Neural progenitor cell (in vitro differentiated cells): ENCODE data around the gene DIS3L. TPM values are rescaled to one million over a fixed set of nuclear protein-coding genes. Genes with fewer than 3 reads are reported as not detected.

ENCODE experiments used
- DNase-seq: peaks from one replicate; pipeline ENCODE4 v3.0.0-alpha.2; 2016; ENCODE audit warnings: low spot score
- H2AFZ ChIP-seq: fragments of 200-600 bp; sonication (generic); replicated peaks from 2 replicates; pipeline ENCODE4 v1.6.1; 2016; ENCODE audit warnings: antibody characterized with exemption
- H3F3A ChIP-seq: fragments of 200-600 bp; sonication (generic); 2 replicates; pipeline ENCODE4 v1.6.1; 2016; ENCODE audit warnings: antibody characterized with exemption, low read depth
- H3K27ac ChIP-seq: fragments of 200-600 bp; sonication (generic); 2 replicates; pipeline ENCODE4 v1.5.1; 2016; ENCODE audit warnings: mild to moderate bottlenecking
- H3K27me3 ChIP-seq: fragments of 200-600 bp; sonication (generic); 2 replicates; pipeline ENCODE4 v1.6.1; 2016; ENCODE audit warnings: mild to moderate bottlenecking, moderate library complexity
- H3K36me3 ChIP-seq: fragments of 200-600 bp; sonication (generic); 2 replicates; pipeline ENCODE4 v1.5.1; 2016
- H3K4me1 ChIP-seq: fragments of 200-600 bp; sonication (generic); 2 replicates; pipeline ENCODE4 v1.6.1; 2016; ENCODE audit warnings: mixed run types
- H3K4me2 ChIP-seq: fragments of 200-600 bp; sonication (generic); 2 replicates; pipeline ENCODE4 v1.6.1; 2016
- H3K4me3 ChIP-seq: fragments of 200-600 bp; sonication (generic); 2 replicates; pipeline ENCODE4 v1.5.1; 2016
- H3K79me2 ChIP-seq: fragments of 200-600 bp; sonication (generic); 2 replicates; pipeline ENCODE4 v1.6.1; 2016; ENCODE audit warnings: low read depth
- H3K9ac ChIP-seq: fragments of 200-600 bp; sonication (generic); 2 replicates; pipeline ENCODE4 v1.6.1; 2016
- H3K9me3 ChIP-seq: fragments of 200-600 bp; sonication (generic); 2 replicates; pipeline ENCODE4 v1.5.1; 2016; ENCODE audit warnings: low read depth
- H4K20me1 ChIP-seq: fragments of 200-600 bp; sonication (generic); 2 replicates; pipeline ENCODE4 v1.6.1; 2016; ENCODE audit warnings: low read depth
- H3K27ac Mint-ChIP-seq: 3 replicates; pipeline ENCODE4 v1.8.0; 2021; ENCODE audit warnings: mixed read lengths
- H3K27me3 Mint-ChIP-seq: 2 replicates; pipeline ENCODE4 v1.8.0; 2022; ENCODE audit warnings: low read depth, mild to moderate bottlenecking, inconsistent platforms, moderate library complexity, mixed read lengths; ENCODE audit not compliant: insufficient read depth
- H3K36me3 Mint-ChIP-seq: 3 replicates; pipeline ENCODE4 v1.8.0; 2021; ENCODE audit warnings: mixed read lengths
- H3K4me1 Mint-ChIP-seq: 3 replicates; pipeline ENCODE4 v1.8.0; 2021; ENCODE audit warnings: mixed read lengths
- H3K4me3 Mint-ChIP-seq: 3 replicates; pipeline ENCODE4 v1.8.0; 2021; ENCODE audit warnings: mild to moderate bottlenecking, moderate library complexity, mixed read lengths
- H3K9me3 Mint-ChIP-seq: 3 replicates; pipeline ENCODE4 v1.8.0; 2020; ENCODE audit warnings: mixed read lengths
- EZH2 ChIP-seq: fragments of 200-600 bp; sonication (generic); IDR thresholded peaks from 2 replicates; pipeline ENCODE4 v1.6.1; 2017; ENCODE audit warnings: antibody characterized with exemption, mild to moderate bottlenecking, moderate library complexity
- EZH2phosphoT487 ChIP-seq: fragments of 200-600 bp; sonication (generic); IDR thresholded peaks from 2 replicates; pipeline ENCODE4 v1.6.1; 2017; ENCODE audit warnings: antibody characterized with exemption
- total RNA-seq: library from RNA; depleted of rRNA; stranded (reverse); fragments of >200 nt; gene quantifications from 2 replicates; pipeline ENCODE4 v1.2.3, GENCODE V29; 2015; ENCODE audit warnings: low replicate concordance
- TF ChIP-seq, protein P1 (sequence below): fragments of 200-600 bp; sonication (generic); IDR thresholded peaks from 2 replicates; pipeline ENCODE4 v1.5.1; 2017; ENCODE audit warnings: antibody characterized with exemption, mild to moderate bottlenecking

DIS3L gene
- total RNA-seq, 1 donor from 2014 or later: 53.8 TPM

- Mint-ChIP-seq H3K36me3 (no peaks in the 10 kb centered on the region), H3K9me3 (no peaks in the 10 kb centered on the region), H3K27me3 (peaks cover 20% of the 10 kb centered on the region), H3K4me1 (peaks cover 19% of the 10 kb centered on the region), H3K4me3 (no peak overlapping the region), H3K27ac (no peak overlapping the region)
- H3K4me1 ChIP-seq: peaks cover 3% of the 10 kb centered on the region
- H2AFZ ChIP-seq: peak overlapping the region; percentile 52
- H3K79me2 ChIP-seq: no peaks in the 10 kb centered on the region
- H3K4me3 ChIP-seq: no peak overlapping the region
- no peak overlapping the region for H3K27ac ChIP-seq
- peak; percentile 38 for DNase-seq
- no peak overlapping the region for H3K9ac ChIP-seq
- H4K20me1 ChIP-seq: no peaks in the 10 kb centered on the region
- no peaks in the 10 kb centered on the region for H3F3A ChIP-seq
- no peak overlapping the region for H3K4me2 ChIP-seq
- no peaks in the 10 kb centered on the region for H3K36me3 ChIP-seq
- H3K27me3 ChIP-seq: no peaks in the 10 kb centered on the region
- no peaks in the 10 kb centered on the region for H3K9me3 ChIP-seq
- TF ChIP-seq EZH2 (no peak), EZH2phosphoT487 (no peak)
- TF ChIP-seq, protein P1, sequence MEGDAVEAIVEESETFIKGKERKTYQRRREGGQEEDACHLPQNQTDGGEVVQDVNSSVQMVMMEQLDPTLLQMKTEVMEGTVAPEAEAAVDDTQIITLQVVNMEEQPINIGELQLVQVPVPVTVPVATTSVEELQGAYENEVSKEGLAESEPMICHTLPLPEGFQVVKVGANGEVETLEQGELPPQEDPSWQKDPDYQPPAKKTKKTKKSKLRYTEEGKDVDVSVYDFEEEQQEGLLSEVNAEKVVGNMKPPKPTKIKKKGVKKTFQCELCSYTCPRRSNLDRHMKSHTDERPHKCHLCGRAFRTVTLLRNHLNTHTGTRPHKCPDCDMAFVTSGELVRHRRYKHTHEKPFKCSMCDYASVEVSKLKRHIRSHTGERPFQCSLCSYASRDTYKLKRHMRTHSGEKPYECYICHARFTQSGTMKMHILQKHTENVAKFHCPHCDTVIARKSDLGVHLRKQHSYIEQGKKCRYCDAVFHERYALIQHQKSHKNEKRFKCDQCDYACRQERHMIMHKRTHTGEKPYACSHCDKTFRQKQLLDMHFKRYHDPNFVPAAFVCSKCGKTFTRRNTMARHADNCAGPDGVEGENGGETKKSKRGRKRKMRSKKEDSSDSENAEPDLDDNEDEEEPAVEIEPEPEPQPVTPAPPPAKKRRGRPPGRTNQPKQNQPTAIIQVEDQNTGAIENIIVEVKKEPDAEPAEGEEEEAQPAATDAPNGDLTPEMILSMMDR: no peak
Measured at GRCh38 chr15:66269326-66270090, 23.9 kb upstream of the DIS3L start.

- Histone ChIP-seq H3K9me3 (no peaks in the 10 kb centered on the region), H3K27ac (no peak overlapping the region), H3K4me1 (peaks cover 3% of the 10 kb centered on the region), H3K4me2 (no peak overlapping the region), H3K27me3 (no peaks in the 10 kb centered on the region), H3K4me3 (no peak overlapping the region), H3F3A (no peaks in the 10 kb centered on the region), H3K79me2 (no peaks in the 10 kb centered on the region), H4K20me1 (no peaks in the 10 kb centered on the region), H3K9ac (no peak overlapping the region), H2AFZ (no peak overlapping the region), H3K36me3 (no peaks in the 10 kb centered on the region)
- no peak overlapping the region for H3K4me3 Mint-ChIP-seq
- H3K36me3 Mint-ChIP-seq: no peaks in the 10 kb centered on the region
- DNase-seq: no peak
- H3K27ac Mint-ChIP-seq: no peak overlapping the region
- H3K27me3 Mint-ChIP-seq: peaks cover 20% of the 10 kb centered on the region
- no peak for TF ChIP-seq EZH2
- TF ChIP-seq, protein P1: no peak
- TF ChIP-seq EZH2phosphoT487: no peak
- H3K4me1 Mint-ChIP-seq: peaks cover 19% of the 10 kb centered on the region
- no peaks in the 10 kb centered on the region for H3K9me3 Mint-ChIP-seq
Measured at GRCh38 chr15:66270932-66271331, 22.4 kb upstream of the DIS3L start.

DNA sequence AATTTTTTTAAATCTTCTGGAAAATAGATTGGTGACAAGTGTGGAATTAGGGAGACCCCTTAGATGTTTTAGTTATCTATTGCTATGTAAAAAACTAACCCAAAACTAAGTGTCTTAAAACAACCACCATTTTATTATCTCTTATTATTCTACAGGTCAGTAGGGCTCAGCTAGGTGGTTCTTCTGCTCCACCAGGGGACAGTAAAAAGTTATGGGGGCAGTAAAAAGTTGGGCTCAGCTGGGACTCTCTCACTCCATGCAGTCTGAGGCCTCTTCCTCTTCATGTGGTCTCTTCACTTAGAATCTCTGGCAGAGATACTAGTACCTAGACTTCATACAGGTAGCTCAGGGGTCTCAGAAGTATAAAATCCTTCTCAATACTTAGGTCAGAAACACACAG lies 18.0 kb upstream of the DIS3L start:
- Histone ChIP-seq H3K27me3 (peaks cover 15% of the 10 kb centered on the region), H3K4me3 (no peak overlapping the region), H3K4me2 (no peak overlapping the region), H3K4me1 (peaks cover 8% of the 10 kb centered on the region), H3K36me3 (no peaks in the 10 kb centered on the region), H3K79me2 (no peaks in the 10 kb centered on the region), H3K9me3 (no peaks in the 10 kb centered on the region), H3F3A (no peaks in the 10 kb centered on the region), H4K20me1 (no peaks in the 10 kb centered on the region), H3K9ac (no peak overlapping the region), H2AFZ (no peak overlapping the region), H3K27ac (no peak overlapping the region)
- H3K4me1 Mint-ChIP-seq: peaks cover 9% of the 10 kb centered on the region
- H3K36me3 Mint-ChIP-seq: no peaks in the 10 kb centered on the region
- no peak overlapping the region for H3K4me3 Mint-ChIP-seq
- peaks cover 5% of the 10 kb centered on the region for H3K27me3 Mint-ChIP-seq
- no peak for DNase-seq
- no peaks in the 10 kb centered on the region for H3K9me3 Mint-ChIP-seq
- no peak overlapping the region for H3K27ac Mint-ChIP-seq
- TF ChIP-seq, protein P1: no peak
- TF ChIP-seq EZH2 (no peak), EZH2phosphoT487 (no peak)
